Subcutaneous abdominal adipose tissue (tissue), 5 donors: ENCODE data around the gene CCDC117.
A peak's percentile ranks its signal among the peaks of the same experiment; 100 is the strongest.
"Not testable (repeated sequence)": the region's sequence is repeated elsewhere in the genome, so short reads cannot be mapped to it uniquely, and the experiment has no call there.

Source experiments
- H3K27ac ChIP-seq: one replicate; pipeline ENCODE4 v1.7.0; 2013; ENCODE audit warnings: low read depth, mild to moderate bottlenecking, inconsistent platforms, low read length, moderate library complexity
- H3K27me3 ChIP-seq, 5 donors: one replicate each; pipeline ENCODE4 v1.7.0; 2013; ENCODE audit warnings: low read length in 5 of 5, inconsistent platforms in 1 of 5; ENCODE audit not compliant: control insufficient read depth in 5 of 5, insufficient read depth in 4 of 5
- H3K36me3 ChIP-seq, 5 donors: one replicate each; pipeline ENCODE4 v1.7.0; 2013; ENCODE audit warnings: low read length in 5 of 5; ENCODE audit not compliant: control insufficient read depth in 5 of 5, insufficient read depth in 5 of 5
- H3K4me1 ChIP-seq, 5 donors: one replicate each; pipeline ENCODE4 v1.7.0; 2013; ENCODE audit warnings: low read length in 5 of 5, mild to moderate bottlenecking in 3 of 5, moderate library complexity in 1 of 5; ENCODE audit not compliant: control insufficient read depth in 5 of 5, insufficient read depth in 5 of 5
- H3K4me3 ChIP-seq, 5 donors: one replicate each; pipeline ENCODE4 v1.7.0; 2013; ENCODE audit warnings: low read length in 5 of 5, low read depth in 1 of 5
- H3K9ac ChIP-seq, 5 donors: one replicate each; pipeline ENCODE4 v1.7.0; 2013; ENCODE audit warnings: low read length in 5 of 5, mild to moderate bottlenecking in 4 of 5, moderate library complexity in 3 of 5
- H3K9me3 ChIP-seq, 5 donors: one replicate each; pipeline ENCODE4 v1.7.0; 2013; ENCODE audit warnings: low read length in 5 of 5; ENCODE audit not compliant: control insufficient read depth in 5 of 5
- donor health status: healthy.
- donor health status: healthy.
- donor health status: healthy.
- donor health status: healthy.
- donor health status: healthy.

CCDC117 gene

GRCh38 chr22:28800308-28801041 is 28.0 kb downstream of the CCDC117 start, which contains the start of gene XBP1:
TSS of gene XBP1 (minus strand) at chr22:28800569.
- H3K27ac ChIP-seq = peak within 1 kb of the TSS; percentile 97
- H3K27me3 ChIP-seq = no peaks in the 10 kb centered on the region
- no peaks in the 10 kb centered on the region for H3K9me3 ChIP-seq
- peak within 1 kb of the TSS; percentile 71 to 97 (median 95) for H3K4me3 ChIP-seq
- peaks cover 0 to 56% (median 44%) of the 10 kb centered on the region in 5 donors for H3K4me1 ChIP-seq
- peaks cover 17 to 27% (median 18%) of the 10 kb centered on the region in 5 donors for H3K36me3 ChIP-seq
- peak within 1 kb of the TSS; percentile 77 to 99 (median 98) for H3K9ac ChIP-seq

- Histone ChIP-seq H3K36me3 (peaks cover 2 to 11% (median 3%) of the 10 kb centered on the region in 5 donors), H3K4me3 (peak overlapping the region in 4 of 5 donors; percentile 22 to 71 (median 44)), H3K9me3 (no peaks in the 10 kb centered on the region), H3K9ac (peak overlapping the region in 3 of 5 donors; percentile 47 to 98 (median 55)), H3K27ac (no peak overlapping the region), H3K4me1 (peaks cover 0 to 41% (median 39%) of the 10 kb centered on the region in 5 donors), H3K27me3 (no peaks in the 10 kb centered on the region)
Observed at GRCh38 chr22:28801845-28802594, 29.5 kb downstream of the CCDC117 start.

- Histone ChIP-seq H3K27ac (no peak overlapping the region), H3K4me1 (peaks cover 0 to 37% (median 33%) of the 10 kb centered on the region in 5 donors), H3K9ac (no peak overlapping the region), H3K36me3 (peaks cover 0 to 8% (median 0%) of the 10 kb centered on the region in 5 donors), H3K9me3 (no peaks in the 10 kb centered on the region), H3K4me3 (peak overlapping the region in 2 of 5 donors; percentile 40 to 71), H3K27me3 (no peaks in the 10 kb centered on the region)
Observed at GRCh38 chr22:28802595-28803123, 30.2 kb downstream of the CCDC117 start.

GRCh38 chr22:28805426-28805825 is 32.9 kb downstream of the CCDC117 start:
- not testable (repeated sequence) for H3K4me3 ChIP-seq, H3K9me3 ChIP-seq, H3K36me3 ChIP-seq, H3K27ac ChIP-seq, H3K27me3 ChIP-seq, H3K9ac ChIP-seq
- peaks cover 0 to 26% (median 18%) of the 10 kb centered on the region in 5 donors for H3K4me1 ChIP-seq

GRCh38 chr22:28808716-28809355 is 36.3 kb downstream of the CCDC117 start:
- Histone ChIP-seq H3K4me3 (no peak overlapping the region), H3K36me3 (peaks cover 0 to 7% (median 3%) of the 10 kb centered on the region in 5 donors), H3K27me3 (no peaks in the 10 kb centered on the region), H3K27ac (no peak overlapping the region), H3K4me1 (peaks cover 0 to 33% (median 19%) of the 10 kb centered on the region in 5 donors), H3K9me3 (no peaks in the 10 kb centered on the region), H3K9ac (no peak overlapping the region)

- Histone ChIP-seq H3K4me3 (peak overlapping the region in 2 of 5 donors; percentile 14 to 36), H3K4me1 (peaks cover 0 to 44% (median 22%) of the 10 kb centered on the region in 5 donors), H3K27ac (no peak overlapping the region), H3K36me3 (peaks cover 0 to 7% (median 3%) of the 10 kb centered on the region in 5 donors), H3K9me3 (no peaks in the 10 kb centered on the region), H3K27me3 (no peaks in the 10 kb centered on the region), H3K9ac (no peak overlapping the region)
Observed at GRCh38 chr22:28810821-28811491, 38.5 kb downstream of the CCDC117 start.

GRCh38 chr22:28812516-28812915 is 40.0 kb downstream of the CCDC117 start:
- Histone ChIP-seq H3K27me3 (no peaks in the 10 kb centered on the region), H3K4me1 (peaks cover 0 to 44% (median 22%) of the 10 kb centered on the region in 5 donors), H3K9ac (no peak overlapping the region), H3K9me3 (no peaks in the 10 kb centered on the region), H3K27ac (peak overlapping the region; percentile 30), H3K36me3 (peaks cover 0 to 7% (median 3%) of the 10 kb centered on the region in 5 donors), H3K4me3 (no peak overlapping the region)

- no peaks in the 10 kb centered on the region for H3K9me3 ChIP-seq
- no peak overlapping the region for H3K9ac ChIP-seq
- H3K4me1 ChIP-seq = peaks cover 0 to 48% (median 32%) of the 10 kb centered on the region in 5 donors
- peaks cover 0 to 3% (median 0%) of the 10 kb centered on the region in 5 donors for H3K36me3 ChIP-seq
- no peaks in the 10 kb centered on the region for H3K27me3 ChIP-seq
- peak overlapping the region; percentile 30 for H3K27ac ChIP-seq
- no peak overlapping the region for H3K4me3 ChIP-seq
Observed at GRCh38 chr22:28813772-28814518, 41.5 kb downstream of the CCDC117 start.

- Histone ChIP-seq H3K27ac (no peak overlapping the region), H3K27me3 (no peaks in the 10 kb centered on the region), H3K9ac (no peak overlapping the region), H3K36me3 (no peaks in the 10 kb centered on the region), H3K4me3 (no peak overlapping the region), H3K4me1 (peaks cover 0 to 53% (median 40%) of the 10 kb centered on the region in 5 donors), H3K9me3 (no peaks in the 10 kb centered on the region)
Observed at GRCh38 chr22:28815111-28815510, 42.6 kb downstream of the CCDC117 start.
